Esophagus (tissue), 2 donors: ENCODE measurements around the gene RHOJ. TPM values are rescaled to one million over a fixed set of nuclear protein-coding genes. Genes with fewer than 3 reads are reported as not detected.
A peak's percentile ranks its signal among the peaks of the same experiment; 100 is the strongest.

Source experiments
- H3K27ac ChIP-seq, 2 donors: one replicate each; pipeline ENCODE4 v1.5.1; 2013; ENCODE audit warnings: low read depth in 2 of 2, mild to moderate bottlenecking in 2 of 2, inconsistent platforms in 1 of 2, low read length in 1 of 2, moderate library complexity in 1 of 2
- H3K27me3 ChIP-seq, 2 donors: one replicate each; pipeline ENCODE4 v1.6.1; 2013; ENCODE audit warnings: low read length in 2 of 2, control low read depth in 1 of 2, mild to moderate bottlenecking in 1 of 2; ENCODE audit not compliant: insufficient read depth in 2 of 2, control insufficient read depth in 1 of 2
- H3K36me3 ChIP-seq, 2 donors: one replicate each; pipeline ENCODE4 v1.6.1; 2013; ENCODE audit warnings: low read length in 1 of 2; ENCODE audit not compliant: control insufficient read depth in 2 of 2, insufficient read depth in 2 of 2
- H3K4me1 ChIP-seq, 2 donors: one replicate each; pipeline ENCODE4 v1.6.1; 2013; ENCODE audit warnings: low read length in 1 of 2; ENCODE audit not compliant: control insufficient read depth in 2 of 2, insufficient read depth in 2 of 2
- H3K4me3 ChIP-seq, 2 donors: one replicate each; pipeline ENCODE4 v1.5.1; 2013; ENCODE audit warnings: low read length in 2 of 2, mild to moderate bottlenecking in 2 of 2, low read depth in 1 of 2, moderate library complexity in 1 of 2
- H3K9me3 ChIP-seq, 2 donors: one replicate each; pipeline ENCODE4 v1.6.1; 2013; ENCODE audit warnings: mild to moderate bottlenecking in 2 of 2, low read depth in 1 of 2, low read length in 1 of 2, moderate library complexity in 1 of 2; ENCODE audit not compliant: control insufficient read depth in 2 of 2, insufficient read depth in 1 of 2
- WGBS, 2 donors: extraction: QIAGEN DNeasy Blood & Tissue Kit; methylation state at CpG; one replicate each; pipeline ENCODE4 v1.1.7; 2013; 5-methylcytosine and 5-hydroxymethylcytosine counted together
- polyA plus RNA-seq, 2 donors: library from polyadenylated mRNA; stranded (reverse); fragments of 200-250 nt; gene quantifications; one replicate each; pipeline ENCODE4 v1.2.3, GENCODE V29; 2013
- donor health status: healthy with polysubstance abuse.
- donor health status: Bipolar disorder and iron deficiency.

RHOJ gene
- polyA plus RNA-seq, 2 donors = 2.5 to 2.6 TPM

GRCh38 chr14:63203015-63203414 lies 1.2 kb upstream of the RHOJ start:
- H3K4me1 ChIP-seq = no peaks in the 10 kb centered on the region
- 91 to 93% methylated on average over 2 of the region's 2 CpGs for WGBS, 2 donors
- no peak overlapping the region for H3K4me3 ChIP-seq
- no peak overlapping the region for H3K27ac ChIP-seq
- no peaks in the 10 kb centered on the region for H3K36me3 ChIP-seq
- H3K27me3 ChIP-seq = no peaks in the 10 kb centered on the region
- H3K9me3 ChIP-seq = no peaks in the 10 kb centered on the region

DNA sequence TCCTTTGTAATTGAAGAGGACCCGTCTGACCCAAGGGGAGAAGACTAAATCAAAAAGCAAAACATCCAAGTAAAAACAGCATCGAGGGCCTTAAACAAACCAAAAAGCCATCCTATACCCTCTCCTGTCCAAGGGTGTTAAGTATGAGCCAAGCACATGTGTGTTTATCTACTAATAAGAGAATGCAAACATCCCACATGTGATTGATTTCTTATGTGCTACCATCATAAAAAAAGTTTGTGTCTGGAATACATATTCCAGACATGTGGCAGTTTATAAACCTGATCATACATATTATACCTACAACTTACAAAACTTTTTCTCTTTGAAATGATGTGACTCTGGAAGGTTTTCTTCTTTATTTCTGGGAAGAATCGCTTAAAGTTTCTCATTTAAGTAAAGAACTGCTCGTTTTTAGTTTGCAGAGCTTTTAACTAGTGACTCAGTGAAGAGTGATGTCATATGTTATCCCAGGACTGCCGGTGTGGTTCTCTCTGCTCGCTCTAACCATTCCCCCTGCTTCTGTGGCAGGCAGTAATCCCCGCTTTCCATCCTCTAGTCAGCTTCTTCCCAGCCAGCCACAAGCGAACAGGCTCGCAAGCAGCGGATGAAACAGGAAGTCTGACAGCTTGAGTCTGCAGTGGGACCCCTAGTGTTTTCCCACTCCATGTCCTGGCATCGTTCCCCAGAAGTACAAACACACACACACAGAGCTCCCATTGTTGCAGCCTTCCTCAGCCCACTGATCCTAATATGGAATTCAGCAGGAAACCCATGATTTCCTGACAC lies 431 bp upstream of the RHOJ start:
- no peaks in the 10 kb centered on the region for H3K9me3 ChIP-seq
- no peaks in the 10 kb centered on the region for H3K36me3 ChIP-seq
- peak overlapping the region in 1 of 2 donors; percentile 36 for H3K4me3 ChIP-seq
- WGBS, 2 donors = 13 to 15% methylated on average over 11 of the region's 11 CpGs
- H3K27me3 ChIP-seq = no peaks in the 10 kb centered on the region
- no peaks in the 10 kb centered on the region for H3K4me1 ChIP-seq
- H3K27ac ChIP-seq = peak overlapping the region; percentile 79 to 86

- 50 to 56% methylated on average over 10 of the region's 10 CpGs for WGBS, 2 donors
- Histone ChIP-seq H3K9me3 (no peaks in the 10 kb centered on the region), H3K4me1 (no peaks in the 10 kb centered on the region), H3K27ac (peak overlapping the region; percentile 79 to 86), H3K36me3 (no peaks in the 10 kb centered on the region), H3K27me3 (no peaks in the 10 kb centered on the region), H3K4me3 (peak overlapping the region; percentile 34 to 36)
Measured at GRCh38 chr14:63205044-63205575, 867 bp downstream of the RHOJ start.

DNA sequence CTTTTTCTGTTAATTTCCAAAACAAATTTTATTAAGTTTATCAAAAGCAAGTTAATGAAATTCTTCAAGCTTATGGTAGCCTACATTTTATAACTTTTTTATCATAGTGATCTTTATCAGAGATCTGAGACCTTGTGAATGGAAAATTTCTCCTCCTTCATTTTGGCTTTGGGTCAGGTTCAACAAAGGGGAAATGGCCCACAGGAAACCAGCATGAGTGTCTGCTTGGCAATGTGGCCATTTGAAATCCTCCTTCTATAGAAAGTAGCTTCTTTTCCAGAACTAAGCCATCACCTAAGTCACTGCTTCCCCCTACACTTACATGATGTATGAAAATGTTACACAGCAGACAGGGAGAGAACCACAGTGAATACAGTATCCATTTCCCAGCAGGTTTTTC lies 1.6 kb downstream of the RHOJ start:
- no peak overlapping the region for H3K27ac ChIP-seq
- H3K4me3 ChIP-seq = peak overlapping the region in 1 of 2 donors; percentile 25
- no peaks in the 10 kb centered on the region for H3K36me3 ChIP-seq
- no peaks in the 10 kb centered on the region for H3K4me1 ChIP-seq
- H3K9me3 ChIP-seq = no peaks in the 10 kb centered on the region
- no peaks in the 10 kb centered on the region for H3K27me3 ChIP-seq

- no peaks in the 10 kb centered on the region for H3K4me1 ChIP-seq
- H3K4me3 ChIP-seq = no peak overlapping the region
- peaks cover 0 to 2% of the 10 kb centered on the region in 2 donors for H3K9me3 ChIP-seq
- no peak overlapping the region for H3K27ac ChIP-seq
- WGBS, 2 donors = 96 to 100% methylated on average over 1 of the region's 1 CpG
- H3K36me3 ChIP-seq = no peaks in the 10 kb centered on the region
- no peaks in the 10 kb centered on the region for H3K27me3 ChIP-seq
Measured at GRCh38 chr14:63209160-63209559, 4.9 kb downstream of the RHOJ start.

- Histone ChIP-seq H3K36me3 (no peaks in the 10 kb centered on the region), H3K27ac (no peak overlapping the region), H3K4me3 (no peak overlapping the region), H3K27me3 (no peaks in the 10 kb centered on the region), H3K9me3 (peaks cover 0 to 2% of the 10 kb centered on the region in 2 donors), H3K4me1 (no peaks in the 10 kb centered on the region)
- WGBS, 2 donors = 0% methylated on average over 1 of the region's 1 CpG
Measured at GRCh38 chr14:63210812-63211211, 6.6 kb downstream of the RHOJ start.

DNA sequence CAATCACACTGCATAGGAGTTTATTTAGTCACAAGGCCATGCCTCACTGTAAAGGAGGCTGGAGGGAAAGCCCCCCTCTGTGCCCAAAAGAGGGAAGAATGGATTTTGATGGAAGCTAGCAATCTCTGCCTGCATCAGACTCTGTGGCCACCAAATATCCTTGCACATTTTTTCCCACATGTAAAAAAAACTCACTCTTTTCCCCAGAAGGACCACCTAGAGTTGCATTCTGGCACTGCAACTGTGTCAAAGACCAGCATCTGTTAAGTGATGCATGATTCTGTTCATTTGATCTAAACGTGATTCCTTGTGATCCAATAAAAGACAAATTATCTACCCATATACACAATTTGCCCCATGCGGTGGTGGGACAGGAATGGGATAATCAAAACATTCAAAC lies 8.0 kb downstream of the RHOJ start:
- H3K4me1 ChIP-seq = no peaks in the 10 kb centered on the region
- no peaks in the 10 kb centered on the region for H3K27me3 ChIP-seq
- no peaks in the 10 kb centered on the region for H3K36me3 ChIP-seq
- no peak overlapping the region for H3K27ac ChIP-seq
- 72 to 74% methylated on average over 2 of the region's 2 CpGs for WGBS, 2 donors
- no peak overlapping the region for H3K4me3 ChIP-seq
- H3K9me3 ChIP-seq = peaks cover 0 to 2% of the 10 kb centered on the region in 2 donors

DNA sequence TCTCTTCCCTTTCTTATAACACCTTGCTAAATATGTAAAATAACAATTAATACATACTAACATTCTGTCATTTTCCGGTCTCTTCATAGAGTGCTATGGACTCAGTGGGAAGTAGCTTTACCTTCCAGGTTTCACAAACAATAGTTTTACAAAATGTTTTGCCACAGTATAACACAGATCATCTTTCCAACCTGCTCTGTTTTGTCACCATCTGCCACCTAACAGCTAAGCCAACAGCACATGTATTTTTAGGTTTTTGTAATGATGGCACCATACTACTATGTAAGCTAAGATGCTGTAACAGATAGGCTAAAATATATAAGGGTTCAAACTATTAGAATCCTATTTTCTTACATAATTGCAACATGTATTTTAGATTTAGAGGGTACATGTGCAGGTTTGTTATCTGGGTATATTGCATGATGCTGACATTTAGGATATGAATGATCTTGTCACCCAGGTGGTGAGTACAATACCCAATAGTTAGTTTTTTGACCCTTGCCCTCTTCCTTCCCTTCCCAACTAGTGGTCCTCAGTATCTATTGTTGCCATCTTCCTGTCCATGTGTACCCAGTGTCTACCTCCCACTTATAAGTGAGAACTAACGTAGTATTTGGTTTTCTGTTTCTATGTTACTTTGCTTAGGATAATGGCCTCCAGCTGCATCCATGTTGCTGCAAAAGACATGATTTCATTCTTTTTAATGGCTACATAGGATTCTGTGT lies 8.7 kb downstream of the RHOJ start:
- H3K4me3 ChIP-seq = no peak overlapping the region
- H3K27ac ChIP-seq = no peak overlapping the region
- H3K27me3 ChIP-seq = no peaks in the 10 kb centered on the region
- no peaks in the 10 kb centered on the region for H3K36me3 ChIP-seq
- H3K9me3 ChIP-seq = peaks cover 0 to 2% of the 10 kb centered on the region in 2 donors
- WGBS, 2 donors = 93% methylated on average over 2 of the region's 2 CpGs
- no peaks in the 10 kb centered on the region for H3K4me1 ChIP-seq

- Histone ChIP-seq H3K36me3 (no peaks in the 10 kb centered on the region), H3K4me3 (no peak overlapping the region), H3K27me3 (no peaks in the 10 kb centered on the region), H3K9me3 (peaks cover 0 to 2% of the 10 kb centered on the region in 2 donors), H3K4me1 (no peaks in the 10 kb centered on the region), H3K27ac (no peak overlapping the region)
- WGBS, 2 donors = 76 to 83% methylated on average over 5 of the region's 5 CpGs
Measured at GRCh38 chr14:63214417-63215196, 10.4 kb downstream of the RHOJ start.
